NCI-H2196 treated with DMSO at 0.1 percent for 48 hours (cell line): ENCODE measurements around the gene CDK8.
"Not testable (repeated sequence)": the region's sequence is repeated elsewhere in the genome, so short reads cannot be mapped to it uniquely, and the experiment has no call there.

Source experiments
- DNase-seq: peaks from one replicate; lab custom pipeline; 2025; ENCODE audit not compliant: unreplicated experiment; lab: John Stamatoyannopoulos, UW

Gene CDK8

DNA sequence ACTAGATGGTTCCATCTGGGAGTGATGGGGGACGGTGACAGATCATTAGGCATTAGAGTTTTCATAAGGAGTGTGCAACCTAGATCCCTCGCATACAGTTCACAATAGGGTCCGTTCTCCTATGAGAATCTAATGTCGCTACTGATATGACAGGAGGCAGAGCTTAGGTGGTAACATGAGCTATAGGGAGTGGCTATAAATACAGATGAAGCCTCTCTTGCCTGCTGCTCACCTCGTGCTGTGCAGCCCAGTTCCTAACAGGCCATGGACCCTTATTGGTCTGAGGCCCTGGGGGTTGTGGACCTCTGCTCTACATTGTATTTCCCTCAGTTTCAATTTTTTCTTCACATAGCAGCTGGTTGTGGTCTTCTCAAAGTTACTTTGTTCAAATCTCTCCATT lies 56.5 kb downstream of the CDK8 start:
- no peak for DNase-seq

DNA sequence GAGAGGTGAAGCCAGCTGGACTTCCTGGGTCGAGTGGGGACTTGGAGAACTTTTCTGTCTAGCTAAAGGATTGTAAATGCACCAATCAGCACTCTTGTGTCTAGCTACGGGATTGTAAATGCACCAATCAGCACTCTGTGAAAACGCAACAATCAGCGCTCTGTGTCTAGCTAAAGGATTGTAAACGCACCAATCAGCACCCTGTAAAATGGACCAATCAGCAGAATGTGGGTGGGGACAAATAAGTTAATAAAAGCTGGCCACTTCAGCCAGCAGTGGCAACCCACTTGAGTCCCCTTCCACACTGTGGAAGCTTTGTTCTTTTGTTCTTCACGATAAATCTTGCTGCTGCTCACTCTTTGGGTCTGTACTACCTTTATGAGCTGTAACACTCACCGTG lies 58.1 kb downstream of the CDK8 start:
- DNase-seq = not testable (repeated sequence)

GRCh38 chr13:26316095-26316494 lies 62.2 kb downstream of the CDK8 start:
- DNase-seq = not testable (repeated sequence)

GRCh38 chr13:26320766-26321165 lies 66.8 kb downstream of the CDK8 start:
- DNase-seq = no peak

- no peak for DNase-seq
Measured at GRCh38 chr13:26323127-26323526, 69.2 kb downstream of the CDK8 start.

- DNase-seq = no peak
Measured at GRCh38 chr13:26323764-26324163, 69.8 kb downstream of the CDK8 start.

- no peak for DNase-seq
Measured at GRCh38 chr13:26324294-26324693, 70.4 kb downstream of the CDK8 start.

GRCh38 chr13:26324867-26325266 lies 70.9 kb downstream of the CDK8 start:
- DNase-seq = no peak

- no peak for DNase-seq
Measured at GRCh38 chr13:26325876-26326275, 71.9 kb downstream of the CDK8 start.

GRCh38 chr13:26326562-26326961 lies 72.6 kb downstream of the CDK8 start:
- DNase-seq = no peak

DNA sequence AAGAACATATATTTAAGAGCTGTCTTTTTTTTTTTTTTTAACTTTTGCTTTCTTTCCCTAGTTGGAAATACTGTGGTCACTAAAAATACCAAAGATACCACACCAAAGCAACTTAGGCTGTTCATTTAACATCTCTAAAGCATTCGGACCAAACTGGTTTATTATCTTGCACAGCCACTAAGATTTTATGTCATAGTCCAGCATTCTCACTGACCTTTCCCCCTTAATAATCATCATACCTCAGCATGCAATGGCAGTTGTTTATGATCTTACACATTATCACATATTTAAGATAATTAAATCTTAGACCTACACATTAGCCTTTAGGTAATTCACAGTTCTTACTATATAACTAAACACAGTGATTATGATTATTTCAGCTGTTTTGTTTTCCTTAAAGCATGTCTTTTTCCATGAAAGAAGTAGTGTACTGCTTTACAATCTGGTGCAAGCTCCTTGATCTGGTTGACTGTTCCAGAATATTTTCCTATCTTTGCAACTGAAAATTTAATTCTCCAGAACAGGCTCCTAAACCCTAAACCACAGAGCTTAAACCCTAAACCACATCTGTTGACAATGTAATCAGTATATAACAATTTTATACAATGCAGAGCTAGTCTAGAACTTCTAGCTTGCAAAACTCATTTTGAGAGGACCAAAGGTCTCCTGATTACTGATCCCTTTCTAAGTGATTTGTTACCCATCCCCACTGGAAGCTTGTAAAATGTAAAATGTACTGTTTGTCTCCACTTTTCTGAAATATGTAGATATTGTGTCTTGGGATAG lies 74.2 kb downstream of the CDK8 start:
- DNase-seq = no peak

- no peak for DNase-seq
Measured at GRCh38 chr13:26335158-26335557, 81.2 kb downstream of the CDK8 start.

- no peak for DNase-seq
Measured at GRCh38 chr13:26340807-26341206, 86.9 kb downstream of the CDK8 start.

DNA sequence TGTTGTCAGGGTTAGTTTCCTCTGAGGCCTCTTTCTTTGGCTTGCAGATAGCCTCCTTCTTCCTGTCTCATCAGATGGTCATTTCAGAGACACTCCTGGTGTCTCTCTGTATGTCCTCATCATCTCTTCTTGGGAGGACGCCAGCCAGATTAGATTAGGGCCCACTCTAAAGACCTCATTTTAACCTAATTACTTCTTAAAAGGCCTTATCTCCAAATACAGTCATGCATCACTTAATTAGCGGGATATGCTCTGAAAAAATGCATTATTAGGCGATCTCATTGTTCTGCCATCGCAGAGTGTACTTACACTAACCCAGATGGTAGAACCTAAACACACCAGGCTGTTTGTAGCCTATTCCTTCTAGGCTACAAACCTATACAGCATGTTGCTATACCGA lies 89.0 kb downstream of the CDK8 start:
- DNase-seq = no peak

DNA sequence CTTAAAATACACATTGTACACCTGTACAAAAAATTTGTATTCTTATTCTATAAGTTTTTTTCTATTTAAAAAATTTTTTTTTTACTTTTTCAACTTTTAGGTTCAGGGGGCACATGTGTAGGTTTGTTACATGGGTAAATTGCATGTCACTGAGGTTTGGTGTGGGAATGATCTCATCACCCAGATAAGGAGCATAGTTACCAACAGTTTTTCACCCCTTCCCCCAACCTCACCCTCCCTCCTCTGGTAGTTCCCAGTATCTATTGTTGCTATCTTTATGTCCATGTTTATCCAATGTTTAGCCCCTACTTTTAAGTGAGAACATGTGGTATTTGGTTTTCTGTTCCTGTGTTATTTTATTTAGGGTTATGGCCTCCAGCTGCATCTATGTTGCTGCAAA lies 89.9 kb downstream of the CDK8 start:
- no peak for DNase-seq

DNA sequence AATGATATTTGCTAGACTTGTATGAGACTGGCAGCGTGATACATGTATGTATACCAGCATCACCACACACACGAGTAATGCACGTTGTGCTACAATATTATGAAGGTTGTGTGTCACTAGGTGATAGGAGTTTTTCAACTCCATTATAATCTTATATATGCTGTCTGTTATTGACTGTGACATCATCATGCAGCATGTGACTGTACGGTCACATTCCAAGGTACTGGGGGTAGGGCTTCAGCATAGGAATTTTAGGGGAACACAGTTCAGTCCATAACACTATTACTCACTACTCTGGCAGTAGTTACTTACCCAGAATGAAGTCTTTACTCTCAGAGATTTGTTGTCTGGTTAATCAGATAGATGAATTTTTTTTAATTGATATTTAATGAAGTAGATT lies 91.1 kb downstream of the CDK8 start:
- no peak for DNase-seq

DNA sequence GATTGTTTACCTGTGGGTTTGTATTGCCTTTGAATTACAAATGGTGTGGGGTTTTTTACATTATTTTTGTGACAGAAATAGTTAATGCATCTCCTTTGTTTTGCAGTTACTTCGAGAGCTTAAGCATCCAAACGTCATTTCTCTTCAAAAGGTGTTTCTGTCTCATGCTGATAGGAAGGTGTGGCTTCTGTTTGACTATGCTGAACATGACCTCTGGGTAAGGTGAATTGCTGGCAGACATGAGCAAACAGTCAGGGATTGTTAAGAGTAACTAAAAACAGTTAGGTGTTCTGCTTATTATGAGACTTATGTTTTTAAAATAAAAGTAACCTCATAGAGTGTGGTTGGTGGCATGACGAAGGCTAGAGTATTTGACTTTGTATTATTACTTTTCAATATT lies 95.0 kb downstream of the CDK8 start:
- DNase-seq = no peak

- no peak for DNase-seq
Measured at GRCh38 chr13:26362261-26362660, 108.3 kb downstream of the CDK8 start.

GRCh38 chr13:26370553-26370952 lies 116.6 kb downstream of the CDK8 start:
- DNase-seq = no peak

DNA sequence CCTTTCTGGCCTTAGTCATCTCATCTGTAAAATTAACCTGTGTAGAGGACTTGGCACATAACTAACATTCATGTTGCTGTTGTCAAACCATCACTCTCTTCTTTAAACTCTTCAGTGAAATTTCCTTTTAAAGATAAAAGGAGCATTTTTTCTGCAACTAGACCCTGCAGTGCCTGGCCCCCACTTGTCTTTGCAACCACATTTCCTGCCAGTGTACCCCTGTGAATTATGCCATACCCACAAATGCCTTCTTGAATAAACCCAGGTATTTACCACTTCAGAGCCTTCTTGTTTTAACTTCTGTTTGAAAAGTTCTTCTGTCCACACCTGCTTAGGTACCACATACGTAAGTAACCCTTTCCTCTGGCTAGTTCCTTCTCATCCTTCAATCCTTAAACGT lies 118.8 kb downstream of the CDK8 start:
- DNase-seq = no peak

- DNase-seq = no peak
Measured at GRCh38 chr13:26376430-26376829, 122.5 kb downstream of the CDK8 start.

DNA sequence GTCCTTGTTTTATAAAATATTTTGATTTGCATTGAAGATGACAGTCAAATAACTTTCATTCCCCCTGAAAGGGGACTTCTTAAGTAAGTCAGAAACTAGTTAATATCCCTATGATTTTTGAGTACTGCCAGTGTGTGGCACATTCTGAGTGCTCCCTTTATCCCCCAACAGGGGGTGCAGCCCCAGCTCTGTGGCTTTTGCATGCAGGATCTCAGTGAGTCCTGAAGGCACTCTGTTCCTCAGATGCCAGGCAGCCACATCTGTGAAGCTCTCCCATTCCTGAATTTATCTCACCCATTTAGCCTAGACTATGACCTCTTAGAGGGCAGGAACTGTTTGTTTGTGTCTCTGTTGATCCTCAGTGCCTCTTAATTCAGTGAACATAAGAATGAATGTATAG lies 123.1 kb downstream of the CDK8 start:
- DNase-seq = no peak

DNA sequence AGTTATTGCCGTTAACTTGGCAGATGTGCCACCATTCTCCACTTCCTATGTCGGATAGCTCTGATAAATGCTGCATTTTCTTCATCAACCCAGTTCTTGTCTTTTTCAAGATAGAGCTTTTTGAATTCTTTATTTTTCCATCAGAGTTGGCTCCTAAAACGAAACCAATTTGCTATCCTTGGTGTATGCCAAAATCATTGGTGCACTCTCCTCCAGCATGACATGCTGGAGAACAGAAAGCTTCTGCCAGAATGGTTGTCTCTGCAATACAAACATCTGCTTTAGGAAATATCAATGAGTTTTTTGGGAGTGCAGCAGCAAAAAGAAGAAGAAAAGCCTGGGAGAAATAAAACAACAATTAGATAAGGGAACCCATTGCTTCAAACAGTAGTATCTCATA lies 124.2 kb downstream of the CDK8 start:
- no peak for DNase-seq
